H1 (cell line): ENCODE data around the gene KDM6B. TPM values are rescaled to one million over a fixed set of nuclear protein-coding genes. Genes with fewer than 3 reads are reported as not detected.

ENCODE experiments used
- CTCF ChIA-PET: fragments of 300-600 bp; sonication (Branson Sonifier 250); formaldehyde crosslinking; loops from one replicate; lab custom pipeline; 2021; ENCODE audit not compliant: partially characterized antibody; lab: Charles Lee
- POLR2A ChIA-PET: fragments of 300-600 bp; sonication (Branson Sonifier 250); formaldehyde crosslinking; loops from one replicate; lab custom pipeline; 2021; ENCODE audit warnings: inconsistent platforms; ENCODE audit not compliant: partially characterized antibody; lab: Charles Lee
- DNase-seq, 2 experiments: peaks; one replicate each; pipeline versions ENCODE4 v3.0.0 to v3.0.0-alpha.2; 2010 to 2022; ENCODE audit warnings: low spot score in 2 of 2, low read depth in 1 of 2, mixed read lengths in 1 of 2
- FAIRE-seq: peaks from 2 replicates; lab custom pipeline; 2011; peaks lifted over from hg19 to GRCh38; lab: Jason Lieb, UNC
- H2AFZ ChIP-seq: 2 replicates; pipeline ENCODE4 v1.8.1; 2012; ENCODE audit warnings: low read length, inconsistent platforms
- H2AK5ac ChIP-seq: 2 replicates; pipeline ENCODE4 v1.6.1; 2013; ENCODE audit warnings: low read depth, low read length
- H2BK120ac ChIP-seq: replicated peaks from 2 replicates; pipeline ENCODE3; 2013; ENCODE audit warnings: low read depth, low read length, inconsistent platforms
- H2BK12ac ChIP-seq: 2 replicates; pipeline ENCODE4 v1.6.1; 2013; ENCODE audit warnings: low read depth, low read length
- H2BK15ac ChIP-seq: 2 replicates; pipeline ENCODE4 v1.6.1; 2013; ENCODE audit warnings: low read length
- H2BK20ac ChIP-seq: 2 replicates; pipeline ENCODE4 v1.6.1; 2013; ENCODE audit warnings: low read length
- H2BK5ac ChIP-seq: 2 replicates; pipeline ENCODE4 v1.6.1; 2013; ENCODE audit warnings: low read depth, low read length
- H3K14ac ChIP-seq: 2 replicates; pipeline ENCODE4 v1.6.1; 2013; ENCODE audit warnings: inconsistent platforms; ENCODE audit not compliant: insufficient read length
- H3K18ac ChIP-seq: 2 replicates; pipeline ENCODE4 v1.6.1; 2013; ENCODE audit warnings: low read length; ENCODE audit errors: extremely low read depth
- H3K23ac ChIP-seq: 2 replicates; pipeline ENCODE4 v1.6.1; 2013; ENCODE audit warnings: inconsistent platforms; ENCODE audit not compliant: insufficient read length
- H3K23me2 ChIP-seq: 2 replicates; pipeline ENCODE4 v1.6.1; 2013; ENCODE audit warnings: low read depth, low read length
- H3K27ac ChIP-seq: 2 replicates; pipeline ENCODE4 v1.6.1; 2011; ENCODE audit warnings: low read depth, low read length, inconsistent platforms
- H3K27me3 ChIP-seq, 4 experiments: replicated peaks in 1 of 4; 1 replicate in 1 of 4; 2 replicates in 3 of 4; pipeline versions ENCODE4 v1.6.1 to v1.8.1; 2011 to 2013; ENCODE audit warnings: low read length in 3 of 4, mild to moderate bottlenecking in 3 of 4, inconsistent platforms in 2 of 4, mixed read lengths in 2 of 4, moderate library complexity in 1 of 4; ENCODE audit not compliant: control insufficient read depth in 3 of 4, insufficient read depth in 3 of 4; ENCODE audit errors: extremely low read depth in 1 of 4
- H3K36me3 ChIP-seq, 4 experiments: 2 replicates each; pipeline versions ENCODE4 v1.6.1 to v1.8.1; 2011 to 2013; ENCODE audit warnings: mild to moderate bottlenecking in 4 of 4, low read length in 3 of 4, moderate library complexity in 2 of 4, control low read depth in 1 of 4, inconsistent platforms in 1 of 4; ENCODE audit not compliant: insufficient read depth in 4 of 4, control insufficient read depth in 2 of 4
- H3K4ac ChIP-seq: replicated peaks from 2 replicates; pipeline ENCODE3; 2013; ENCODE audit warnings: low read length, low read depth, mixed read lengths, inconsistent platforms; ENCODE audit not compliant: insufficient read length
- H3K4me1 ChIP-seq, 4 experiments: replicated peaks in 1 of 4; 1 replicate in 1 of 4; 2 replicates in 3 of 4; pipeline versions ENCODE4 v1.6.1 to v1.8.1; 2011 to 2013; ENCODE audit warnings: low read length in 3 of 4, inconsistent platforms in 2 of 4, mixed read lengths in 1 of 4; ENCODE audit not compliant: insufficient read depth in 4 of 4, control insufficient read depth in 3 of 4
- H3K4me2 ChIP-seq, 2 experiments: 2 replicates each; pipeline versions ENCODE4 v1.6.1 to v1.8.1; 2011 to 2013; ENCODE audit warnings: low read depth in 2 of 2, low read length in 2 of 2, control low read depth in 1 of 2, inconsistent platforms in 1 of 2, mild to moderate bottlenecking in 1 of 2; ENCODE audit not compliant: insufficient read depth in 1 of 2
- H3K4me3 ChIP-seq, 4 experiments: fragments of 200-600, 300-600 bp in 1 of 4; sonication (generic), shearing (Covaris generic), sonication (Bioruptor Twin) in 1 of 4; 2 replicates each; pipeline versions ENCODE4 v1.5.1 to v1.8.1; 2011 to 2016; ENCODE audit warnings: low read length in 4 of 4, low read depth in 3 of 4, control low read depth in 2 of 4, inconsistent platforms in 2 of 4, mild to moderate bottlenecking in 2 of 4, mixed read lengths in 1 of 4, moderate library complexity in 1 of 4; ENCODE audit not compliant: insufficient read depth in 2 of 4; ENCODE audit errors: extremely low read depth in 1 of 4
- H3K56ac ChIP-seq: replicated peaks from 2 replicates; pipeline ENCODE3; 2013; ENCODE audit warnings: low read depth, mild to moderate bottlenecking, mixed read lengths, low read length, inconsistent platforms; ENCODE audit not compliant: insufficient read length
- H3K79me1 ChIP-seq: 2 replicates; pipeline ENCODE4 v1.6.1; 2013; ENCODE audit warnings: low read depth, low read length, control low read depth
- H3K79me2 ChIP-seq, 2 experiments: 2 replicates each; pipeline versions ENCODE4 v1.6.1 to v1.8.1; 2012 to 2013; ENCODE audit warnings: low read length in 2 of 2, mild to moderate bottlenecking in 2 of 2, inconsistent platforms in 1 of 2; ENCODE audit not compliant: insufficient read depth in 2 of 2, control insufficient read depth in 1 of 2
- H3K9ac ChIP-seq, 4 experiments: replicated peaks in 1 of 4; 1 replicate in 1 of 4; 2 replicates in 3 of 4; pipeline versions ENCODE4 v1.6.1 to v1.8.1; 2011 to 2013; ENCODE audit warnings: low read depth in 3 of 4, low read length in 3 of 4, control low read depth in 2 of 4, mild to moderate bottlenecking in 2 of 4, moderate library complexity in 2 of 4, inconsistent platforms in 1 of 4; ENCODE audit errors: extremely low read depth in 1 of 4
- H3K9me3 ChIP-seq, 2 experiments: 2 replicates each; pipeline versions ENCODE4 v1.6.1 to v1.8.1; 2012 to 2013; ENCODE audit warnings: mild to moderate bottlenecking in 2 of 2, moderate library complexity in 2 of 2, control low read depth in 1 of 2, inconsistent platforms in 1 of 2, low read depth in 1 of 2, low read length in 1 of 2, mixed read lengths in 1 of 2; ENCODE audit not compliant: insufficient read depth in 2 of 2
- H4K20me1 ChIP-seq, 2 experiments: replicated peaks in 1 of 2; 2 replicates each; pipeline versions ENCODE3 to v1.8.1; 2011 to 2013; ENCODE audit warnings: inconsistent platforms in 2 of 2, low read length in 2 of 2, mild to moderate bottlenecking in 1 of 2; ENCODE audit not compliant: insufficient read depth in 2 of 2, control insufficient read depth in 1 of 2
- H4K5ac ChIP-seq: 2 replicates; pipeline ENCODE4 v1.6.1; 2013; ENCODE audit warnings: low read length, low read depth, mixed read lengths, inconsistent platforms; ENCODE audit not compliant: insufficient read length
- H4K8ac ChIP-seq: 2 replicates; pipeline ENCODE4 v1.8.0; 2013; ENCODE audit warnings: mild to moderate bottlenecking, moderate library complexity, low read length, inconsistent platforms; ENCODE audit not compliant: insufficient read depth; ENCODE audit errors: extremely low read depth
- H4K91ac ChIP-seq: replicated peaks from 2 replicates; pipeline ENCODE3; 2013; ENCODE audit warnings: low read length, mixed read lengths, inconsistent platforms; ENCODE audit not compliant: insufficient read length
- ASH2L ChIP-seq: fragments of 200-600, 300-600 bp; sonication (generic); IDR thresholded peaks from one replicate; pipeline ENCODE4 v1.7.1; 2017; ENCODE audit warnings: low read length
- KDM1A ChIP-seq: fragments of 200-600, 300-600 bp; sonication (generic); IDR thresholded peaks from 2 replicates; pipeline ENCODE4 v1.7.1; 2016; ENCODE audit warnings: mild to moderate bottlenecking, low read length, borderline replicate concordance
- RFX5 ChIP-seq: IDR thresholded peaks from 2 replicates; pipeline ENCODE4 v1.6.1; 2011; ENCODE audit warnings: low read depth, low read length, improper control_type of control experiment, borderline replicate concordance
- SP2 ChIP-seq: IDR thresholded peaks from 2 replicates; pipeline ENCODE4 v1.6.1; 2012; ENCODE audit warnings: mild to moderate bottlenecking, low read length, inconsistent platforms
- TCF12 ChIP-seq: IDR thresholded peaks from 2 replicates; pipeline ENCODE4 v1.6.1; 2011; ENCODE audit warnings: low read depth, mild to moderate bottlenecking, low read length
- WGBS, 2 experiments: shearing (Covaris generic) in 1 of 2; methylation state at CpG; one replicate each; pipeline versions ENCODE4 v1.1.6 to v1.1.7; 2013 to 2015; ENCODE audit warnings: low lambda C conversion rate in 2 of 2, mixed read lengths in 2 of 2, inconsistent platforms in 1 of 2, low coverage in 1 of 2, missing lambda C conversion rate in 1 of 2; ENCODE audit not compliant: insufficient replicate concordance in 2 of 2, insufficient coverage in 1 of 2, insufficient read length in 1 of 2; ENCODE audit errors: extremely low coverage in 1 of 2, missing lambda C conversion rate in 1 of 2; 5-methylcytosine and 5-hydroxymethylcytosine counted together
- polyA plus RNA-seq, 7 experiments: library from polyadenylated mRNA; depleted of rRNA in 3 of 7; stranded (reverse) in 5 of 7; unstranded in 2 of 7; fragments of >200 nt in 5 of 7; fragments of 200-250 nt in 2 of 7; gene quantifications; 1 replicate in 5 of 7; 2 replicates in 1 of 7; 4 replicates in 1 of 7; pipeline versions ENCODE4 v1.2.1 to v1.2.3, GENCODE V29; 2011 to 2013; ENCODE audit warnings: missing spikeins in 2 of 7, mixed read lengths in 2 of 7
- total RNA-seq: library from RNA; stranded (reverse); fragmentation: NEBNext Ultra II Directional; extraction: Animal tissue kit (Norgen Biotek cat#: 25700); gene quantifications from 2 replicates; pipeline ENCODE4 v1.2.1, GENCODE V29; 2021

The KDM6B gene
- total and polyA plus RNA-seq, 2 of the 8 experiments (the other 6 are each of a cell fraction or from before 2014, with no cell fraction given) = 0.48 to 3.7 TPM

GRCh38 chr17:7834957-7835813, 1.2 kb downstream of the KDM6B start:
- no peak overlapping the region for H4K91ac ChIP-seq
- peak overlapping the region; percentile 60; the same call in 1 of the 2 replicates for H3K18ac ChIP-seq
- no peak overlapping the region for H3K56ac ChIP-seq
- H3K9me3 ChIP-seq = no peaks in the 10 kb centered on the region
- peaks cover 0 to 14% of the 10 kb centered on the region in 2 experiments for H4K20me1 ChIP-seq
- no peaks in the 10 kb centered on the region for H3K36me3 ChIP-seq
- H3K14ac ChIP-seq = no peak overlapping the region
- no peak overlapping the region for H2BK120ac ChIP-seq
- 1% methylated on average over 35 of the region's 69 CpGs; no CpG with 5 or more reads in 1 of the 2 experiments for WGBS, 2 experiments
- H3K23me2 ChIP-seq = peaks cover 25% of the 10 kb centered on the region
- H3K27ac ChIP-seq = peak overlapping the region; percentile 85
- ChIA-PET POLR2A (interaction anchor here (0.8 to 4.6 kb wide), 12 partner anchors 8 to 227 kb away, joined by 3 to 33 read pairs (median 4); partner anchors contain the start of genes EFNB3, NAA38 and TMEM88), CTCF (interaction anchor here (0.7 to 5.9 kb wide), 17 partner anchors 8 to 179 kb away, joined by 3 to 44 read pairs (median 4); partner anchors contain the start of genes NAA38, RNF227 and TP53)
- peak overlapping the region; percentile 84 to 93 for H3K4me2 ChIP-seq
- no peak overlapping the region for H2BK20ac ChIP-seq
- peak overlapping the region in 3 of 4 experiments; percentile 63 to 75 (median 66); a peak in 4 of 7 replicates for H3K9ac ChIP-seq
- H3K4me1 ChIP-seq = peaks cover 5 to 24% (median 14%) of the 10 kb centered on the region in 4 experiments
- H2BK15ac ChIP-seq = no peak overlapping the region
- DNase-seq (peak; percentile 89 to 97), FAIRE-seq (peak; percentile 70)
- H3K23ac ChIP-seq = no peak overlapping the region
- H3K4ac ChIP-seq = no peak overlapping the region
- peak overlapping the region; percentile 77 for H4K5ac ChIP-seq
- H3K4me3 ChIP-seq = peak overlapping the region; percentile 70 to 77 (median 74)
- 0 out of 2 replicates have a peak overlapping the region, but pooled peaks have one; percentile 60 for H2BK12ac ChIP-seq
- H3K79me2 ChIP-seq = no peaks in the 10 kb centered on the region
- peak overlapping the region; percentile 84; the same call in 1 of the 2 replicates for H2BK5ac ChIP-seq
- H2AK5ac ChIP-seq = no peak overlapping the region
- H3K79me1 ChIP-seq = no peaks in the 10 kb centered on the region
- H3K27me3 ChIP-seq = peaks cover 11 to 56% (median 47%) of the 10 kb centered on the region in 4 experiments
- no peak overlapping the region for H2AFZ ChIP-seq
- H4K8ac ChIP-seq = no peak overlapping the region
- TF ChIP-seq ASH2L (no peak), TCF12 (no peak), RFX5 (0 out of 2 replicates have a peak, but pooled peaks have one; percentile 45), KDM1A (no peak), SP2 (no peak)
